Thyroid gland (tissue), 4 donors: Measurements from ENCODE around the gene HS6ST2.

Experiments used
- POLR2A ChIP-seq, 2 donors: fragments of 450-650 bp; IDR thresholded peaks; one replicate each; pipeline ENCODE4 v1.6.1; 2017; ENCODE audit warnings: antibody characterized with exemption in 2 of 2, mild to moderate bottlenecking in 2 of 2, moderate library complexity in 1 of 2
- TF ChIP-seq, protein P1 (sequence below), 6 experiments: fragments of 200-600 bp in 3 of 6; fragments of 450-650 bp in 3 of 6; sonication (generic) in 3 of 6; IDR thresholded peaks; one replicate each; pipeline ENCODE4 v1.5.1; 2016 to 2019; ENCODE audit warnings: antibody characterized with exemption in 6 of 6, mild to moderate bottlenecking in 2 of 6, inconsistent platforms in 1 of 6, moderate library complexity in 1 of 6

DNA sequence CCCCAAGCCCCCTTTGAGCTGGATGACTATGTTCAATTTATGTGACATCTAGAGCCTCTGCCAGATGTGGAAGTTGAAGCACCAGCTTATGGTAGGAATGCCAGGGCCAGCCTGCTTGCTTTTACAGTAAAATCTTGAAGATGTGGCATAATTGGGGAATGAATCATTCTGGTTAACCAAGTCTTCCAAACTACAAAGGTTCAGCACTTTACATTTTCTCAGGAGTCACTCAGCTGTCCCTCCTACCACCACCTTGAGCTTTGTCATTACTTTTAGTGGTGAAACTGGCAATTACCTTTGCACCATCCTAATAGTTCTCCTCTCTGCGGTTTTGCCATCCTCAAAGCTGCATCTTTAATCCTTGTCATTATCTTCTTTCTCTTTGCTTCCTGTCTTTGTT is 172.2 kb downstream of the HS6ST2 start:
- TF ChIP-seq, protein P1, sequence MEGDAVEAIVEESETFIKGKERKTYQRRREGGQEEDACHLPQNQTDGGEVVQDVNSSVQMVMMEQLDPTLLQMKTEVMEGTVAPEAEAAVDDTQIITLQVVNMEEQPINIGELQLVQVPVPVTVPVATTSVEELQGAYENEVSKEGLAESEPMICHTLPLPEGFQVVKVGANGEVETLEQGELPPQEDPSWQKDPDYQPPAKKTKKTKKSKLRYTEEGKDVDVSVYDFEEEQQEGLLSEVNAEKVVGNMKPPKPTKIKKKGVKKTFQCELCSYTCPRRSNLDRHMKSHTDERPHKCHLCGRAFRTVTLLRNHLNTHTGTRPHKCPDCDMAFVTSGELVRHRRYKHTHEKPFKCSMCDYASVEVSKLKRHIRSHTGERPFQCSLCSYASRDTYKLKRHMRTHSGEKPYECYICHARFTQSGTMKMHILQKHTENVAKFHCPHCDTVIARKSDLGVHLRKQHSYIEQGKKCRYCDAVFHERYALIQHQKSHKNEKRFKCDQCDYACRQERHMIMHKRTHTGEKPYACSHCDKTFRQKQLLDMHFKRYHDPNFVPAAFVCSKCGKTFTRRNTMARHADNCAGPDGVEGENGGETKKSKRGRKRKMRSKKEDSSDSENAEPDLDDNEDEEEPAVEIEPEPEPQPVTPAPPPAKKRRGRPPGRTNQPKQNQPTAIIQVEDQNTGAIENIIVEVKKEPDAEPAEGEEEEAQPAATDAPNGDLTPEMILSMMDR (IDR thresholded peaks at IDR 0.05) = no peak
- no peak for TF ChIP-seq POLR2A (IDR thresholded peaks at IDR 0.05)
